Hepatocyte (in vitro differentiated cells): ENCODE data around the gene RASSF3. TPM values are rescaled to one million over a fixed set of nuclear protein-coding genes. Genes with fewer than 3 reads are reported as not detected.

Experiments used
- DNase-seq: peaks from one replicate; pipeline ENCODE4 v3.0.0-alpha.2; 2016; ENCODE audit warnings: low spot score
- H2AFZ ChIP-seq: fragments of 200-600 bp; sonication (generic); 2 replicates; pipeline ENCODE4 v1.6.0; 2016; ENCODE audit warnings: antibody characterized with exemption, mild to moderate bottlenecking
- H3K27ac ChIP-seq: fragments of 200-600 bp; sonication (generic); 2 replicates; pipeline ENCODE4 v1.5.1; 2016; ENCODE audit warnings: mild to moderate bottlenecking
- H3K27me3 ChIP-seq: fragments of 200-600 bp; sonication (generic); 2 replicates; pipeline ENCODE4 v1.6.1; 2016
- H3K36me3 ChIP-seq: fragments of 200-600 bp; sonication (generic); replicated peaks from 2 replicates; pipeline ENCODE4 v1.5.1; 2016; ENCODE audit warnings: low read depth; ENCODE audit not compliant: insufficient read depth
- H3K4me1 ChIP-seq: fragments of 200-600 bp; sonication (generic); 2 replicates; pipeline ENCODE4 v1.5.1; 2016; ENCODE audit warnings: mild to moderate bottlenecking, moderate library complexity; ENCODE audit not compliant: insufficient read depth
- H3K4me2 ChIP-seq: fragments of 200-600 bp; sonication (generic); 2 replicates; pipeline ENCODE4 v1.6.0; 2016
- H3K4me3 ChIP-seq: fragments of 200-600 bp; sonication (generic); 2 replicates; pipeline ENCODE4 v1.5.1; 2016; ENCODE audit warnings: mild to moderate bottlenecking
- H3K79me2 ChIP-seq: fragments of 200-600 bp; sonication (generic); 2 replicates; pipeline ENCODE4 v1.6.0; 2017; ENCODE audit warnings: mild to moderate bottlenecking
- H3K9me2 ChIP-seq: fragments of 200-600 bp; sonication (generic); replicated peaks from 2 replicates; pipeline ENCODE4 v1.6.0; 2017; ENCODE audit warnings: mild to moderate bottlenecking; ENCODE audit not compliant: insufficient read depth
- H3K9me3 ChIP-seq: fragments of 200-600 bp; sonication (generic); 2 replicates; pipeline ENCODE4 v1.5.1; 2016; ENCODE audit warnings: low read depth, mild to moderate bottlenecking
- H4K20me1 ChIP-seq: fragments of 200-600 bp; sonication (generic); 2 replicates; pipeline ENCODE4 v1.6.0; 2016; ENCODE audit warnings: mild to moderate bottlenecking; ENCODE audit not compliant: insufficient read depth, poor library complexity, severe bottlenecking
- CTCF ChIP-seq: fragments of 200-600 bp; sonication (generic); IDR thresholded peaks from 2 replicates; pipeline ENCODE4 v1.5.1; 2016; ENCODE audit warnings: antibody characterized with exemption, mild to moderate bottlenecking; ENCODE audit not compliant: poor library complexity
- EZH2 ChIP-seq: fragments of 200-600 bp; sonication (generic); IDR thresholded peaks from 2 replicates; pipeline ENCODE4 v1.6.1; 2016; ENCODE audit warnings: antibody characterized with exemption, mild to moderate bottlenecking, borderline replicate concordance
- EZH2phosphoT487 ChIP-seq: fragments of 200-600 bp; sonication (generic); IDR thresholded peaks from one replicate; pipeline ENCODE4 v1.6.1; 2018; ENCODE audit warnings: antibody characterized with exemption, mild to moderate bottlenecking, low read depth, moderate library complexity; ENCODE audit not compliant: unreplicated experiment, severe bottlenecking
- whole genome bisulfite sequencing: methylation state at CpG from one replicate; pipeline ENCODE4 v1.1.6; 2016; ENCODE audit warnings: low lambda C conversion rate; ENCODE audit errors: missing lambda C conversion rate; 5-methylcytosine and 5-hydroxymethylcytosine counted together
- polyA plus RNA-seq: library from polyadenylated mRNA; unstranded; fragments of >200 nt; fragmentation: Nextera tagmentation; extraction: Ambion mirVana; gene quantifications from 2 replicates; pipeline ENCODE4 v1.2.1, GENCODE V29; 2016
- total RNA-seq: library from RNA; depleted of rRNA; stranded (reverse); fragments of >200 nt; gene quantifications from 2 replicates; pipeline ENCODE4 v1.2.3, GENCODE V29; 2014

RASSF3 gene
- total RNA-seq (20.0 and 22.3 TPM in 2 replicates), polyA plus RNA-seq (5.1 and 7.8 TPM in 2 replicates)

- WGBS = under 1% methylated on average over 28 of the region's 76 CpGs
- no peaks in the 10 kb centered on the region for H3K9me3 ChIP-seq
- TF ChIP-seq EZH2 (no peak), CTCF (no peak), EZH2phosphoT487 (no peak)
- peak within 1 kb of the TSS; percentile 95 for H3K4me3 ChIP-seq
- no peaks in the 10 kb centered on the region for H4K20me1 ChIP-seq
- H3K4me1 ChIP-seq = peaks cover 7% of the 10 kb centered on the region
- peak within 1 kb of the TSS; percentile 94 for H3K4me2 ChIP-seq
- peak; percentile 83 for DNase-seq
- H3K36me3 ChIP-seq = no peaks in the 10 kb centered on the region
- peaks cover 40% of the 10 kb centered on the region for H3K79me2 ChIP-seq
- H3K27me3 ChIP-seq = no peaks in the 10 kb centered on the region
- no peaks in the 10 kb centered on the region for H3K9me2 ChIP-seq
- H3K27ac ChIP-seq = peak within 1 kb of the TSS; percentile 86
- H2AFZ ChIP-seq = peak within 1 kb of the TSS; percentile 96
Observed at GRCh38 chr12:64610079-64610659, at the start of gene RASSF3. Gene RASSF3 (plus strand): TSS chr12:64610495. CDS start chr12:64610633, 138 bp downstream.

GRCh38 chr12:64561302-64562136, 48.8 kb upstream of the RASSF3 start:
- H3K36me3 ChIP-seq = no peaks in the 10 kb centered on the region
- DNase-seq = no peak
- H3K4me1 ChIP-seq = no peaks in the 10 kb centered on the region
- H3K9me2 ChIP-seq = no peaks in the 10 kb centered on the region
- no peak for TF ChIP-seq EZH2
- no peak for TF ChIP-seq CTCF
- TF ChIP-seq EZH2phosphoT487 = no peak
- no peak overlapping the region for H3K27ac ChIP-seq
- WGBS = 83% methylated on average over 9 of the region's 9 CpGs
- H3K4me3 ChIP-seq = no peak overlapping the region
- H2AFZ ChIP-seq = no peak overlapping the region
- no peak overlapping the region for H3K4me2 ChIP-seq
- no peaks in the 10 kb centered on the region for H4K20me1 ChIP-seq
- no peaks in the 10 kb centered on the region for H3K9me3 ChIP-seq
- H3K79me2 ChIP-seq = no peaks in the 10 kb centered on the region
- no peaks in the 10 kb centered on the region for H3K27me3 ChIP-seq

GRCh38 chr12:64566122-64566521, 44.2 kb upstream of the RASSF3 start:
- Histone ChIP-seq H3K9me3 (no peaks in the 10 kb centered on the region), H3K36me3 (no peaks in the 10 kb centered on the region), H3K4me2 (no peak overlapping the region), H3K27me3 (no peaks in the 10 kb centered on the region), H2AFZ (no peak overlapping the region), H3K27ac (no peak overlapping the region), H3K4me1 (no peaks in the 10 kb centered on the region), H3K79me2 (no peaks in the 10 kb centered on the region), H3K4me3 (no peak overlapping the region), H3K9me2 (no peaks in the 10 kb centered on the region), H4K20me1 (no peaks in the 10 kb centered on the region)
- 88% methylated on average over 4 of the region's 4 CpGs for WGBS
- no peak for DNase-seq
- TF ChIP-seq EZH2phosphoT487 = no peak
- TF ChIP-seq CTCF = no peak
- TF ChIP-seq EZH2 = no peak
